K562 (cell line): ENCODE measurements around the gene NBDY. TPM values are rescaled to one million over a fixed set of nuclear protein-coding genes. Genes with fewer than 3 reads are reported as not detected.

Experiments
- ATAC-seq: fragments of 200-7000 bp; cut with Tn5 transposase; 3 replicates; pipeline ENCODE4 v1.9.1; 2020; ENCODE audit warnings: moderate library complexity
- BruUV-seq: library from RNA; stranded (reverse); fragments of 400-500 nt; replicated peaks from 2 replicates; lab custom pipeline; 2021; lab: Mats Ljungman, UMichigan
- CTCF ChIA-PET: fragments of 300-600 bp; formaldehyde crosslinking; extraction: SDS; loops from one replicate; lab custom pipeline; 2021; ENCODE audit warnings: low intra/inter-chr PET ratio; lab: Yijun Ruan, JAX
- POLR2A ChIA-PET: fragments of 300-600, 350-650 bp; sonication (Branson Sonifier 250); formaldehyde crosslinking; extraction: SDS; loops from one replicate; lab custom pipeline; 2021; ENCODE audit warnings: antibody characterized with exemption, inconsistent platforms; lab: Yijun Ruan, JAX
- DNase-seq, 4 experiments: peaks; one replicate each; pipeline versions ENCODE4 v3.0.0 to v3.0.0-alpha.2; 2011 to 2018; ENCODE audit warnings: low spot score in 3 of 4, mixed read lengths in 3 of 4; ENCODE audit errors: extremely low read depth in 1 of 4
- FAIRE-seq: peaks from 2 replicates; lab custom pipeline; 2011; peaks lifted over from hg19 to GRCh38; lab: Jason Lieb, UNC
- H2AFZ ChIP-seq: 2 replicates; pipeline ENCODE4 v1.6.0; 2011; ENCODE audit warnings: low read depth, low read length, control low read depth, inconsistent platforms
- H3K27ac ChIP-seq: fragments of 200-600 bp; 3 replicates; pipeline ENCODE4 v1.8.0; 2011; ENCODE audit warnings: low read depth, mild to moderate bottlenecking, control low read depth, inconsistent platforms, low read length, moderate library complexity, mixed read lengths; ENCODE audit errors: extremely low read depth
- H3K27me3 ChIP-seq, 2 experiments: fragments of 300-600 bp in 1 of 2; 2 replicates in 1 of 2; 3 replicates in 1 of 2; pipeline versions ENCODE4 v1.6.0 to v1.8.0; 2011; ENCODE audit warnings: inconsistent platforms in 2 of 2, low read length in 2 of 2, mild to moderate bottlenecking in 1 of 2, mixed read lengths in 1 of 2, moderate library complexity in 1 of 2; ENCODE audit not compliant: control insufficient read depth in 2 of 2, insufficient read depth in 2 of 2
- H3K36me3 ChIP-seq: fragments of 300-600 bp; 3 replicates; pipeline ENCODE4 v1.8.0; 2011; ENCODE audit warnings: mild to moderate bottlenecking, low read length, inconsistent platforms; ENCODE audit not compliant: control insufficient read depth, insufficient read depth
- H3K4me1 ChIP-seq, 2 experiments: fragments of 200-600 bp in 1 of 2; replicated peaks in 1 of 2; 2 replicates in 1 of 2; 3 replicates in 1 of 2; pipeline versions ENCODE4 v1.5.1 to v1.8.0; 2011; ENCODE audit warnings: inconsistent platforms in 2 of 2, low read length in 2 of 2, mild to moderate bottlenecking in 1 of 2, mixed read lengths in 1 of 2, moderate library complexity in 1 of 2; ENCODE audit not compliant: control insufficient read depth in 2 of 2, insufficient read depth in 2 of 2
- H3K4me2 ChIP-seq: 2 replicates; pipeline ENCODE4 v1.6.1; 2011; ENCODE audit warnings: low read length, control low read depth, inconsistent platforms, mixed read lengths; ENCODE audit not compliant: insufficient read depth
- H3K4me3 ChIP-seq: fragments of 200-600 bp; sonication (generic), shearing (Covaris generic); 2 replicates; pipeline ENCODE4 v1.5.1; 2016; ENCODE audit warnings: control low read depth, inconsistent platforms
- H3K79me2 ChIP-seq: fragments of 200-600 bp; 3 replicates; pipeline ENCODE4 v1.8.0; 2011; ENCODE audit warnings: low read length, inconsistent platforms; ENCODE audit not compliant: control insufficient read depth, insufficient read depth
- H3K9ac ChIP-seq, 2 experiments: 2 replicates each; pipeline versions ENCODE4 v1.6.0 to v1.6.1; 2011; ENCODE audit warnings: low read depth in 2 of 2, low read length in 2 of 2, control low read depth in 1 of 2, inconsistent platforms in 1 of 2, mild to moderate bottlenecking in 1 of 2, mixed read lengths in 1 of 2; ENCODE audit not compliant: insufficient read depth in 1 of 2
- H3K9me1 ChIP-seq: one replicate; pipeline ENCODE4 v1.6.0; 2011; ENCODE audit warnings: inconsistent platforms, mild to moderate bottlenecking, low read length, moderate library complexity; ENCODE audit not compliant: control insufficient read depth, insufficient read depth
- H3K9me3 ChIP-seq: replicated peaks from 2 replicates; pipeline ENCODE4 v1.5.1; 2011; ENCODE audit warnings: low read depth, low read length, inconsistent platforms; ENCODE audit not compliant: control insufficient read depth, insufficient read depth
- H4K20me1 ChIP-seq: replicated peaks from 2 replicates; pipeline ENCODE4 v1.6.1; 2011; ENCODE audit warnings: low read length, inconsistent platforms, mixed read lengths; ENCODE audit not compliant: control insufficient read depth, insufficient read depth
- CBX1 ChIP-seq: sonication (generic); IDR thresholded peaks from 2 replicates; pipeline ENCODE4 v1.6.1; 2016; ENCODE audit warnings: antibody characterized with exemption, low read depth, mild to moderate bottlenecking
- DACH1 ChIP-seq: fragments of 450-650 bp; IDR thresholded peaks from 2 replicates; pipeline ENCODE4 v1.6.1; 2018; ENCODE audit not compliant: partially characterized antibody
- FOXA3 ChIP-seq, 2 experiments: fragments of 450-650 bp in 1 of 2; sonication (generic) in 1 of 2; formaldehyde crosslinking; IDR thresholded peaks in 1 of 2; conservative IDR thresholded peaks in 1 of 2; 2 replicates each; pipeline versions ENCODE4 v1.4.0 to v1.8.0; 2020 to 2022; ENCODE audit warnings: mild to moderate bottlenecking in 2 of 2, missing genetic modification reagents in 1 of 2
- GABPA ChIP-seq: fragments of 200-800 bp; sonication (Bioruptor generic); conservative IDR thresholded peaks from 2 replicates; pipeline ENCODE4 v1.6.1; 2016; ENCODE audit warnings: low read depth, missing genetic modification characterization, missing compliant biosample characterization
- GATAD2A ChIP-seq: fragments of 450-650 bp; IDR thresholded peaks from 2 replicates; pipeline ENCODE4 v1.6.1; 2017
- HDAC1 ChIP-seq, 2 experiments: fragments of 450-650 bp; IDR thresholded peaks; 2 replicates each; pipeline ENCODE4 v1.6.1; 2016 to 2017; ENCODE audit warnings: inconsistent platforms in 1 of 2, mild to moderate bottlenecking in 1 of 2, moderate library complexity in 1 of 2
- IRF2 ChIP-seq: sonication (generic); formaldehyde crosslinking; IDR thresholded peaks from 2 replicates; pipeline ENCODE4 v1.8.1; 2022; ENCODE audit warnings: mild to moderate bottlenecking, missing genetic modification reagents
- KLF1 ChIP-seq: fragments of 450-650 bp; IDR thresholded peaks from 2 replicates; pipeline ENCODE4 v1.6.1; 2016; ENCODE audit warnings: missing genetic modification characterization, missing compliant biosample characterization
- NCOA2 ChIP-seq, 2 experiments: fragments of 450-650 bp; IDR thresholded peaks; 2 replicates each; pipeline ENCODE4 v1.6.1; 2018; ENCODE audit warnings: mild to moderate bottlenecking in 2 of 2, moderate library complexity in 1 of 2; ENCODE audit not compliant: partially characterized antibody in 2 of 2
- NELFE ChIP-seq: IDR thresholded peaks from 2 replicates; pipeline ENCODE4 v1.6.1; 2011; ENCODE audit warnings: mild to moderate bottlenecking; ENCODE audit not compliant: insufficient read depth, insufficient read length
- NFIC ChIP-seq: fragments of 450-650 bp; IDR thresholded peaks from 2 replicates; pipeline ENCODE4 v1.6.1; 2017; ENCODE audit warnings: mild to moderate bottlenecking, inconsistent platforms
- NFYB ChIP-seq: IDR thresholded peaks from 2 replicates; pipeline ENCODE4 v1.6.1; 2011; ENCODE audit warnings: mild to moderate bottlenecking, moderate library complexity; ENCODE audit not compliant: insufficient read length; ENCODE audit errors: extremely low read depth
- POLR3G ChIP-seq: IDR thresholded peaks from 2 replicates; pipeline ENCODE4 v1.6.1; 2011; ENCODE audit not compliant: insufficient read length, insufficient replicate concordance; ENCODE audit errors: extremely low read depth
- PTBP1 ChIP-seq: fragments of 200-400 bp; formaldehyde crosslinking; IDR thresholded peaks from 2 replicates; pipeline ENCODE4 v1.6.1; 2017; ENCODE audit warnings: low read depth, low read length
- TAF7 ChIP-seq: fragments of 450-650 bp; IDR thresholded peaks from 2 replicates; pipeline ENCODE4 v1.6.1; 2016; ENCODE audit warnings: missing genetic modification characterization, missing compliant biosample characterization
- TEAD1 ChIP-seq, 2 experiments: fragments of 450-650 bp in 1 of 2; sonication (generic) in 1 of 2; formaldehyde crosslinking; IDR thresholded peaks; 2 replicates each; pipeline versions ENCODE4 v1.4.0 to v1.8.0; 2020 to 2022; ENCODE audit warnings: mild to moderate bottlenecking in 2 of 2, missing genetic modification reagents in 1 of 2
- TEAD4 ChIP-seq, 2 experiments: sonication (generic) in 1 of 2; formaldehyde crosslinking in 1 of 2; IDR thresholded peaks; 2 replicates each; pipeline versions ENCODE4 v1.6.1 to v1.8.0; 2012 to 2022; ENCODE audit warnings: borderline replicate concordance in 1 of 2, inconsistent platforms in 1 of 2, low read length in 1 of 2, mild to moderate bottlenecking in 1 of 2, missing genetic modification reagents in 1 of 2
- ZNF561 ChIP-seq: fragments of 450-650 bp; formaldehyde crosslinking; conservative IDR thresholded peaks from 2 replicates; pipeline ENCODE4 v1.4.0; 2020; ENCODE audit warnings: mild to moderate bottlenecking, moderate library complexity
- WGBS: fragments of 100-300 bp; shearing (Covaris generic); methylation state at CpG from one replicate; pipeline ENCODE4 v1.1.6; 2016; ENCODE audit warnings: low coverage, mixed read lengths; ENCODE audit not compliant: insufficient coverage; ENCODE audit errors: missing lambda C conversion rate; 5-methylcytosine and 5-hydroxymethylcytosine counted together
- in situ Hi-C: fragments of 300-500 bp; cut with MboI; formaldehyde crosslinking; loops from 4 replicates; pipeline ENCODE4 v1.15.0; 2018; ENCODE audit warnings: inconsistent platforms, mixed read lengths
- intact Hi-C: fragments of 100-400 bp; cut with micrococcal nuclease; formaldehyde crosslinking; loops from 2 replicates; pipeline ENCODE4 v1.14.2; 2022
- polyA plus RNA-seq, 8 experiments: library from polyadenylated mRNA; depleted of rRNA in 4 of 8; stranded (reverse) in 5 of 8; unstranded in 3 of 8; fragments of >200 nt; fragmentation: Nextera tagmentation in 2 of 8; fragmentation: Illumina TruSeq in 1 of 8; extraction: Ambion mirVana in 2 of 8; extraction: Trizol in 1 of 8; gene quantifications; 2 replicates each; pipeline versions ENCODE4 v1.2.1 to v1.2.3, GENCODE V29; 2011 to 2014; ENCODE audit warnings: inconsistent platforms in 1 of 8, missing spikeins in 1 of 8
- total RNA-seq, 7 experiments: library from RNA; depleted of rRNA in 6 of 7; stranded (reverse); fragments of >200 nt in 6 of 7; fragmentation: Illumina TruSeq in 2 of 7; extraction: Trizol in 2 of 7; gene quantifications; 2 replicates each; pipeline versions ENCODE4 v1.2.1 to v1.2.3, GENCODE V29; 2011 to 2021; ENCODE audit warnings: low replicate concordance in 1 of 7
- TF ChIP-seq, protein P1 (sequence below): fragments of 450-650 bp; IDR thresholded peaks from 2 replicates; pipeline ENCODE4 v1.6.1; 2016; ENCODE audit warnings: mild to moderate bottlenecking
- TF ChIP-seq, protein P2 (sequence below): IDR thresholded peaks from 2 replicates; pipeline ENCODE4 v1.6.1; 2011; ENCODE audit not compliant: insufficient read length; ENCODE audit errors: extremely low read depth

NBDY gene
- total and polyA plus RNA-seq, 9 of the 15 experiments (the other 6 are each of a cell fraction or from before 2014, with no cell fraction given) = 1.00 to 24.7 (median 7.0) TPM

DNA sequence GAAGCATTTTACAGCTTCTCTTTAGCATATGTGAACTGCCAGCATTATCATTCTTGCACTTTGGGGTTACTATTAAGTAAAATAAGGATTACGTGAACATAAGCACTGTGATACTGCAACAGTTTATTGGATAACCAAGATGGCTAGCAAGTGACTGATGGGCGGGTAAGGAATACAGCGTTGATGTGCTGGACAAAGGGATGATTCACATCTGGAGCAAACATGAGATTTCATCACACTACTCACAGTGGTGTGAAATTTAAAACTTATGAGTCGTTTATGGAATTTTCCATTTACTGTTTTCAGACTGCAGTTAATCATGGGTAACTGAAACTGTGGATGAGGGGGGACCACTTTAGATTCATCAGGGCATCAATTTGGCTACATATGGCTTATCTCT, 16.0 kb downstream of the NBDY start (continued):
- TF ChIP-seq TEAD4 (IDR thresholded peaks at IDR 0.05; ENCODE audit: low read length) (no peak), TEAD4 (CRISPR knock-in tag; IDR thresholded peaks at IDR 0.05; ENCODE audit: borderline replicate concordance) (no peak), CBX1 (no peak), NELFE (no peak), TAF7 (tag) (no peak)
- TF ChIP-seq, protein P1, sequence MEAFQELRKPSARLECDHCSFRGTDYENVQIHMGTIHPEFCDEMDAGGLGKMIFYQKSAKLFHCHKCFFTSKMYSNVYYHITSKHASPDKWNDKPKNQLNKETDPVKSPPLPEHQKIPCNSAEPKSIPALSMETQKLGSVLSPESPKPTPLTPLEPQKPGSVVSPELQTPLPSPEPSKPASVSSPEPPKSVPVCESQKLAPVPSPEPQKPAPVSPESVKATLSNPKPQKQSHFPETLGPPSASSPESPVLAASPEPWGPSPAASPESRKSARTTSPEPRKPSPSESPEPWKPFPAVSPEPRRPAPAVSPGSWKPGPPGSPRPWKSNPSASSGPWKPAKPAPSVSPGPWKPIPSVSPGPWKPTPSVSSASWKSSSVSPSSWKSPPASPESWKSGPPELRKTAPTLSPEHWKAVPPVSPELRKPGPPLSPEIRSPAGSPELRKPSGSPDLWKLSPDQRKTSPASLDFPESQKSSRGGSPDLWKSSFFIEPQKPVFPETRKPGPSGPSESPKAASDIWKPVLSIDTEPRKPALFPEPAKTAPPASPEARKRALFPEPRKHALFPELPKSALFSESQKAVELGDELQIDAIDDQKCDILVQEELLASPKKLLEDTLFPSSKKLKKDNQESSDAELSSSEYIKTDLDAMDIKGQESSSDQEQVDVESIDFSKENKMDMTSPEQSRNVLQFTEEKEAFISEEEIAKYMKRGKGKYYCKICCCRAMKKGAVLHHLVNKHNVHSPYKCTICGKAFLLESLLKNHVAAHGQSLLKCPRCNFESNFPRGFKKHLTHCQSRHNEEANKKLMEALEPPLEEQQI = no peak
- TF ChIP-seq, protein P2, sequence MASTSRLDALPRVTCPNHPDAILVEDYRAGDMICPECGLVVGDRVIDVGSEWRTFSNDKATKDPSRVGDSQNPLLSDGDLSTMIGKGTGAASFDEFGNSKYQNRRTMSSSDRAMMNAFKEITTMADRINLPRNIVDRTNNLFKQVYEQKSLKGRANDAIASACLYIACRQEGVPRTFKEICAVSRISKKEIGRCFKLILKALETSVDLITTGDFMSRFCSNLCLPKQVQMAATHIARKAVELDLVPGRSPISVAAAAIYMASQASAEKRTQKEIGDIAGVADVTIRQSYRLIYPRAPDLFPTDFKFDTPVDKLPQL = no peak

DNA sequence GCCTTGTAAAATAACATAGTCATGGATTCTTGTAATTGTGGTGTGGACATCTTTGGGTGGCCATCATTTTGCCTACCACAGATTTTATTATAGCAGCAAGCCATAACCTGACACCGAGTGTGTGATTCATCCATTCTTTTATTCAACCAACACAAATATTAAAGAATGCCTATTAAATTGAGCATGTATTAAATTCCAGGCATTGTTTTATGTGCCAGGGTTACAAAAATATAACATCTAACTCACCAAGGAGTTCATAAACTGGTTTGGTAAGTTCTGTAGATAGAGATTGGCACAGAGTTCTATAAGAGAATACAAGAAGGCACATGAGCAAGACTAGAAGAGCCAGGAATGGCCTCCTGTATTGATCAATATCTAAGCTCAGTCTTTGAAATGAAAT, 18.0 kb downstream of the NBDY start:
- BruUV-seq = no TSS peak
- Histone ChIP-seq H3K27me3 (no peaks in the 10 kb centered on the region), H3K36me3 (no peaks in the 10 kb centered on the region), H2AFZ (no peak overlapping the region), H3K27ac (no peak overlapping the region), H3K79me2 (no peaks in the 10 kb centered on the region), H3K9ac (no peak overlapping the region), H3K4me1 (no peaks in the 10 kb centered on the region), H4K20me1 (no peaks in the 10 kb centered on the region), H3K9me3 (no peaks in the 10 kb centered on the region), H3K4me2 (no peak overlapping the region), H3K4me3 (no peak overlapping the region), H3K9me1 (no peaks in the 10 kb centered on the region)
- no peak for ATAC-seq
- ChIA-PET CTCF (no interaction called here), POLR2A (no interaction called here)
- DNase-seq = no peak
- 0% methylated on average over 1 of the region's 1 CpG for WGBS
- intact Hi-C loops = no loop called here
- in situ Hi-C loops = loop anchor here (25.0 kb wide), 1 partner anchor 1610 kb away; no protein-coding TSS in a partner anchor
- FAIRE-seq = no peak
- TF ChIP-seq HDAC1 (IDR thresholded peaks at IDR 0.05) = no peak
- TF ChIP-seq ZNF561 = no peak
- TF ChIP-seq GABPA (tag) = no peak
- no peak for TF ChIP-seq KLF1
- no peak for TF ChIP-seq GATAD2A
- TF ChIP-seq NFIC = no peak
- no peak for TF ChIP-seq PTBP1
- no peak for TF ChIP-seq NCOA2 (IDR thresholded peaks at IDR 0.05; ENCODE audit: partially characterized antibody in 2 of 2)
- no peak for TF ChIP-seq IRF2 (CRISPR knock-in tag)
- TF ChIP-seq POLR3G = no peak
- TF ChIP-seq DACH1 = no peak
- TF ChIP-seq TEAD1 (CRISPR knock-in tag; IDR thresholded peaks at IDR 0.05) = no peak
- no peak for TF ChIP-seq FOXA3 (CRISPR knock-in tag; conservative IDR thresholded peaks at IDR 0.05 in 1 of 2, IDR thresholded peaks at IDR 0.05 in 1 of 2)
- TF ChIP-seq NFYB = no peak
